Lower lobe of right lung (tissue), 2 donors: ENCODE results near the gene CCDC102B. TPM values are rescaled to one million over a fixed set of nuclear protein-coding genes. Genes with fewer than 3 reads are reported as not detected.

Experiments used
- ATAC-seq, 2 donors: fragments of 200-7000 bp; cut with Tn5 transposase; one replicate each; pipeline ENCODE4 v1.9.1; 2020 to 2022; ENCODE audit warnings: mild to moderate bottlenecking in 2 of 2, moderate library complexity in 2 of 2
- DNase-seq: peaks from one replicate; pipeline ENCODE4 v3.0.0-alpha.2; 2020
- H3K27ac ChIP-seq: fragments of 200-600 bp; one replicate; pipeline ENCODE4 v1.8.0; 2022
- H3K27me3 ChIP-seq: fragments of 200-600 bp; one replicate; pipeline ENCODE4 v1.8.0; 2022; ENCODE audit warnings: low read depth
- H3K36me3 ChIP-seq: fragments of 200-600 bp; one replicate; pipeline ENCODE4 v1.8.0; 2022; ENCODE audit warnings: mild to moderate bottlenecking
- H3K4me1 ChIP-seq: fragments of 200-600 bp; one replicate; pipeline ENCODE4 v1.8.0; 2022
- H3K4me3 ChIP-seq: fragments of 200-600 bp; one replicate; pipeline ENCODE4 v1.8.0; 2022; ENCODE audit warnings: mild to moderate bottlenecking
- H3K9me3 ChIP-seq: fragments of 200-600 bp; one replicate; pipeline ENCODE4 v1.8.0; 2022
- CTCF ChIP-seq: fragments of 200-600 bp; IDR thresholded peaks from one replicate; pipeline ENCODE4 v1.8.0; 2022; ENCODE audit warnings: antibody characterized with exemption, mild to moderate bottlenecking
- intact Hi-C: fragments of 100-400 bp; cut with DNase I; formaldehyde crosslinking; loops from one replicate; pipeline ENCODE4 v1.11.0; 2022
- total RNA-seq: library from RNA; stranded (reverse); fragmentation: NEBNext Ultra II Directional; extraction: Animal tissue kit (Norgen Biotek cat#: 25700); gene quantifications from one replicate; pipeline ENCODE4 v1.2.1, GENCODE V29; 2021
- donor health status: DM: no; HTN: yes; CAD: no; lungs with severe emphysema.

CCDC102B gene
- total RNA-seq, 1 donor from 2014 or later, result 29.4 TPM

GRCh38 chr18:68769461-68769860, 28.4 kb upstream of the CCDC102B start:
- no peak for TF ChIP-seq CTCF
- no peaks in the 10 kb centered on the region for H3K36me3 ChIP-seq
- H3K27me3 ChIP-seq, result no peaks in the 10 kb centered on the region
- no peak for DNase-seq
- H3K4me1 ChIP-seq, result no peaks in the 10 kb centered on the region
- intact Hi-C loops, result no loop called here
- ATAC-seq, result no peak
- H3K4me3 ChIP-seq, result no peak overlapping the region
- no peak overlapping the region for H3K27ac ChIP-seq
- no peaks in the 10 kb centered on the region for H3K9me3 ChIP-seq

GRCh38 chr18:68772268-68772667, 25.6 kb upstream of the CCDC102B start:
- H3K27me3 ChIP-seq, result no peaks in the 10 kb centered on the region
- H3K4me3 ChIP-seq, result no peak overlapping the region
- TF ChIP-seq CTCF, result no peak
- DNase-seq (no peak), ATAC-seq (no peak)
- H3K4me1 ChIP-seq, result no peaks in the 10 kb centered on the region
- no peak overlapping the region for H3K27ac ChIP-seq
- no peaks in the 10 kb centered on the region for H3K9me3 ChIP-seq
- intact Hi-C loops, result no loop called here
- H3K36me3 ChIP-seq, result no peaks in the 10 kb centered on the region

GRCh38 chr18:68778280-68778886, 19.5 kb upstream of the CCDC102B start:
- H3K9me3 ChIP-seq, result no peaks in the 10 kb centered on the region
- intact Hi-C loops, result no loop called here
- no peaks in the 10 kb centered on the region for H3K36me3 ChIP-seq
- no peak for DNase-seq
- ATAC-seq, result no peak
- H3K4me1 ChIP-seq, result no peaks in the 10 kb centered on the region
- H3K27me3 ChIP-seq, result no peaks in the 10 kb centered on the region
- TF ChIP-seq CTCF, result no peak
- H3K4me3 ChIP-seq, result no peak overlapping the region
- H3K27ac ChIP-seq, result no peak overlapping the region

- no peaks in the 10 kb centered on the region for H3K4me1 ChIP-seq
- H3K36me3 ChIP-seq, result no peaks in the 10 kb centered on the region
- H3K4me3 ChIP-seq, result no peak overlapping the region
- no peaks in the 10 kb centered on the region for H3K9me3 ChIP-seq
- intact Hi-C loops, result no loop called here
- H3K27me3 ChIP-seq, result no peaks in the 10 kb centered on the region
- ATAC-seq (no peak), DNase-seq (no peak)
- no peak overlapping the region for H3K27ac ChIP-seq
- no peak for TF ChIP-seq CTCF
Observed at GRCh38 chr18:68779169-68779568, 18.7 kb upstream of the CCDC102B start.

GRCh38 chr18:68780802-68781635, 16.9 kb upstream of the CCDC102B start:
- H3K27me3 ChIP-seq, result no peaks in the 10 kb centered on the region
- no peaks in the 10 kb centered on the region for H3K9me3 ChIP-seq
- intact Hi-C loops, result no loop called here
- H3K27ac ChIP-seq, result no peak overlapping the region
- ATAC-seq (no peak), DNase-seq (no peak)
- no peak overlapping the region for H3K4me3 ChIP-seq
- H3K4me1 ChIP-seq, result no peaks in the 10 kb centered on the region
- no peak for TF ChIP-seq CTCF
- no peaks in the 10 kb centered on the region for H3K36me3 ChIP-seq
